K562 (cell line): ENCODE results near the gene NASP. TPM values are rescaled to one million over a fixed set of nuclear protein-coding genes. Genes with fewer than 3 reads are reported as not detected.

ENCODE experiments used
- MEIS2 ChIP-seq: fragments of 450-650 bp; IDR thresholded peaks from 2 replicates; pipeline ENCODE4 v1.6.1; 2014; ENCODE audit warnings: mild to moderate bottlenecking; ENCODE audit not compliant: partially characterized antibody
- OTX1 ChIP-seq: fragments of 450-650 bp; formaldehyde crosslinking; IDR thresholded peaks from 2 replicates; pipeline ENCODE4 v1.4.0; 2022; ENCODE audit warnings: mild to moderate bottlenecking
- PHF8 ChIP-seq: fragments of 200-600 bp; sonication (generic); IDR thresholded peaks from 2 replicates; pipeline ENCODE4 v1.6.1; 2012; ENCODE audit warnings: mixed run types, mild to moderate bottlenecking, inconsistent platforms, low read length, moderate library complexity, borderline replicate concordance
- PTRF ChIP-seq: fragments of 450-650 bp; IDR thresholded peaks from 2 replicates; pipeline ENCODE4 v1.6.1; 2016; ENCODE audit warnings: mild to moderate bottlenecking, missing genetic modification characterization, missing compliant biosample characterization
- SOX6 ChIP-seq: fragments of 450-650 bp; IDR thresholded peaks from 2 replicates; pipeline ENCODE4 v1.6.1; 2014; ENCODE audit warnings: mild to moderate bottlenecking
- ZBTB8A ChIP-seq: fragments of 450-650 bp; IDR thresholded peaks from 2 replicates; pipeline ENCODE4 v1.6.1; 2018; ENCODE audit warnings: mild to moderate bottlenecking, moderate library complexity; ENCODE audit not compliant: partially characterized antibody
- polyA plus RNA-seq, 8 experiments: library from polyadenylated mRNA; depleted of rRNA in 4 of 8; stranded (reverse) in 5 of 8; unstranded in 3 of 8; fragments of >200 nt; fragmentation: Nextera tagmentation in 2 of 8; fragmentation: Illumina TruSeq in 1 of 8; extraction: Ambion mirVana in 2 of 8; extraction: Trizol in 1 of 8; gene quantifications; 2 replicates each; pipeline versions ENCODE4 v1.2.1 to v1.2.3, GENCODE V29; 2011 to 2014; ENCODE audit warnings: inconsistent platforms in 1 of 8, missing spikeins in 1 of 8
- total RNA-seq, 7 experiments: library from RNA; depleted of rRNA in 6 of 7; stranded (reverse); fragments of >200 nt in 6 of 7; fragmentation: Illumina TruSeq in 2 of 7; extraction: Trizol in 2 of 7; gene quantifications; 2 replicates each; pipeline versions ENCODE4 v1.2.1 to v1.2.3, GENCODE V29; 2011 to 2021; ENCODE audit warnings: low replicate concordance in 1 of 7
- TF ChIP-seq, protein P1 (sequence below): fragments of 450-650 bp; IDR thresholded peaks from 2 replicates; pipeline ENCODE4 v1.6.1; 2016; ENCODE audit warnings: low read depth
- TF ChIP-seq, protein P2 (sequence below): sonication (generic); formaldehyde crosslinking; IDR thresholded peaks from 2 replicates; pipeline ENCODE4 v1.4.0; 2020; ENCODE audit warnings: mild to moderate bottlenecking, missing genetic modification reagents
- TF ChIP-seq, protein P3 (sequence below): sonication (generic); formaldehyde crosslinking; IDR thresholded peaks from 2 replicates; pipeline ENCODE4 v1.8.0; 2022; ENCODE audit warnings: mild to moderate bottlenecking, missing genetic modification reagents
- TF ChIP-seq, protein P4 (sequence below), 3 experiments: IDR thresholded peaks in 2 of 3; conservative IDR thresholded peaks in 1 of 3; 2 replicates each; pipeline ENCODE4 v1.5.1; 2011 to 2012; ENCODE audit warnings: low read length in 3 of 3, mild to moderate bottlenecking in 3 of 3, control low read depth in 2 of 3, improper control_type of control experiment in 1 of 3, inconsistent platforms in 1 of 3, low read depth in 1 of 3, mixed read lengths in 1 of 3, moderate library complexity in 1 of 3; ENCODE audit not compliant: insufficient read depth in 2 of 3
- TF ChIP-seq, protein P5 (sequence below), 2 experiments: fragments of 200-800 bp in 1 of 2; sonication (Bioruptor generic) in 1 of 2; sonication (generic) in 1 of 2; formaldehyde crosslinking in 1 of 2; IDR thresholded peaks in 1 of 2; conservative IDR thresholded peaks in 1 of 2; 2 replicates each; pipeline versions ENCODE4 v1.5.0 to v1.6.1; 2016 to 2020; ENCODE audit warnings: missing compliant biosample characterization in 1 of 2, missing genetic modification characterization in 1 of 2, missing genetic modification reagents in 1 of 2

NASP gene
- total and polyA plus RNA-seq, 9 of the 15 experiments (the other 6 are each of a cell fraction or from before 2014, with no cell fraction given), result 199 to 578 (median 419) TPM

DNA sequence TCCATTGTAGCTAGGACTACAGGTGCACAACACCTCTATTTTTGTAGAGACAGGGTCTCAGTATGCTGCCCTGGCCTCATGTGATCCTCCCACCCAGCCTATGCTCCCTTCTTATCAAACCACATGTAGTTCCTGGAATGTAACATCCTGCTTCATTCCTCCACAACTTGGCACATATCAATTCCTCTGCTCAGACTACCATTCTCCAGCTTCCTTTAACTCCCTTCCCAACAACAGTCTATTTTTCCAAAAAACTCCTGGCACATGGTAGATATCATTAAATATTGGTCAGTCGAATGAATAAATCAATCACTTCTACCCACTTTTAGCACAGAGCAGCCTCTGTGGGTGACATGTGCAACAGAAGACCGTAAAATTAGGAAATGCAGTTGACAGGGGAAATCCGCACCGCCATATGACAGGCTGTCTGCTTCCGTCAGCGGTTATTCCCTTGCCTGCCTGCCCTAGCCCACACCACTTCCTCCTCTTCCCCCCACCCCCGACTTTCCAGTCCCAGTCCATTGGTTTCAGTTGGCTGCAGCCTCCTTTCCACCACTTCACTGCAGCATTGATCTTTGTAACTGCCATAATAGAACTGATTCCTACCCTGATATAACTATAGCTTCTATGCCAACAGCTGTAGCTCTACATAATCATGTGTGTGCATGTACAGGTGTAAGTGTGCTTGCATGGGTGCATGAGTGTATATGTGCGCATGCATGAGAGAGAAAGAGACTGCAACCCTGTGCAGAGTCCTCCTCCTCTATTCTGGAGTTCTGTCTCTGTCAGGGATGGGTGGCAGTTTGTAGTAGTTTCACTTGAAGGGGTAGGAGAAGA is 40.0 kb upstream of the NASP start (continued):
- TF ChIP-seq, protein P1, sequence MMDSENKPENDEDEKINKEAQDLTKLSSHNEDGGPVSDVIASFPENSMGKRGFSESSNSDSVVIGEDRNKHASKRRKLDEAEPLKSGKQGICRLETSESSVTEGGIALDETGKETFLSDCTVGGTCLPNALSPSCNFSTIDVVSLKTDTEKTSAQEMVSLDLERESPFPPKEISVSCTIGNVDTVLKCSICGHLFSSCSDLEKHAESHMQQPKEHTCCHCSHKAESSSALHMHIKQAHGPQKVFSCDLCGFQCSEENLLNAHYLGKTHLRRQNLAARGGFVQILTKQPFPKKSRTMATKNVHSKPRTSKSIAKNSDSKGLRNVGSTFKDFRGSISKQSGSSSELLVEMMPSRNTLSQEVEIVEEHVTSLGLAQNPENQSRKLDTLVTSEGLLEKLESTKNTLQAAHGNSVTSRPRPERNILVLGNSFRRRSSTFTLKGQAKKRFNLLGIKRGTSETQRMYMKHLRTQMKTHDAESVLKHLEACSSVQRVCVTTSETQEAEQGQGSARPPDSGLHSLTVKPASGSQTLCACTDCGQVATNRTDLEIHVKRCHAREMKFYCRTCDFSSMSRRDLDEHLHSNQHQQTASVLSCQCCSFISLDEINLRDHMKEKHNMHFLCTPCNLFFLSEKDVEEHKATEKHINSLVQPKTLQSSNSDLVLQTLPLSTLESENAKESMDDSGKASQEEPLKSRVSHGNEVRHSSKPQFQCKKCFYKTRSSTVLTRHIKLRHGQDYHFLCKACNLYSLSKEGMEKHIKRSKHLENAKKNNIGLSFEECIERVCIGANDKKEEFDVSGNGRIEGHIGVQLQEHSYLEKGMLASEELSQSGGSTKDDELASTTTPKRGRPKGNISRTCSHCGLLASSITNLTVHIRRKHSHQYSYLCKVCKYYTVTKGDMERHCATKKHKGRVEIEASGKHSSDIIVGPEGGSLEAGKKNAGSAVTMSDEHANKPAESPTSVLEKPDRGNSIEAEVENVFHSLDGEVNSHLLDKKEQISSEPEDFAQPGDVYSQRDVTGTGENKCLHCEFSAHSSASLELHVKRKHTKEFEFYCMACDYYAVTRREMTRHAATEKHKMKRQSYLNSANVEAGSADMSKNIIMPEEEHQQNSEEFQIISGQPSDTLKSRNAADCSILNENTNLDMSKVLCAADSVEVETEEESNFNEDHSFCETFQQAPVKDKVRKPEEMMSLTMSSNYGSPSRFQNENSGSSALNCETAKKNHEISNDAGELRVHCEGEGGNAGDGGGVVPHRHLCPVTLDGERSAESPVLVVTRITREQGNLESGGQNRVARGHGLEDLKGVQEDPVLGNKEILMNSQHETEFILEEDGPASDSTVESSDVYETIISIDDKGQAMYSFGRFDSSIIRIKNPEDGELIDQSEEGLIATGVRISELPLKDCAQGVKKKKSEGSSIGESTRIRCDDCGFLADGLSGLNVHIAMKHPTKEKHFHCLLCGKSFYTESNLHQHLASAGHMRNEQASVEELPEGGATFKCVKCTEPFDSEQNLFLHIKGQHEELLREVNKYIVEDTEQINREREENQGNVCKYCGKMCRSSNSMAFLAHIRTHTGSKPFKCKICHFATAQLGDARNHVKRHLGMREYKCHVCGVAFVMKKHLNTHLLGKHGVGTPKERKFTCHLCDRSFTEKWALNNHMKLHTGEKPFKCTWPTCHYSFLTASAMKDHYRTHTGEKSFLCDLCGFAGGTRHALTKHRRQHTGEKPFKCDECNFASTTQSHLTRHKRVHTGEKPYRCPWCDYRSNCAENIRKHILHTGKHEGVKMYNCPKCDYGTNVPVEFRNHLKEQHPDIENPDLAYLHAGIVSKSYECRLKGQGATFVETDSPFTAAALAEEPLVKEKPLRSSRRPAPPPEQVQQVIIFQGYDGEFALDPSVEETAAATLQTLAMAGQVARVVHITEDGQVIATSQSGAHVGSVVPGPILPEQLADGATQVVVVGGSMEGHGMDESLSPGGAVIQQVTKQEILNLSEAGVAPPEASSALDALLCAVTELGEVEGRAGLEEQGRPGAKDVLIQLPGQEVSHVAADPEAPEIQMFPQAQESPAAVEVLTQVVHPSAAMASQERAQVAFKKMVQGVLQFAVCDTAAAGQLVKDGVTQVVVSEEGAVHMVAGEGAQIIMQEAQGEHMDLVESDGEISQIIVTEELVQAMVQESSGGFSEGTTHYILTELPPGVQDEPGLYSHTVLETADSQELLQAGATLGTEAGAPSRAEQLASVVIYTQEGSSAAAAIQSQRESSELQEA, result no peak
- TF ChIP-seq, protein P2, sequence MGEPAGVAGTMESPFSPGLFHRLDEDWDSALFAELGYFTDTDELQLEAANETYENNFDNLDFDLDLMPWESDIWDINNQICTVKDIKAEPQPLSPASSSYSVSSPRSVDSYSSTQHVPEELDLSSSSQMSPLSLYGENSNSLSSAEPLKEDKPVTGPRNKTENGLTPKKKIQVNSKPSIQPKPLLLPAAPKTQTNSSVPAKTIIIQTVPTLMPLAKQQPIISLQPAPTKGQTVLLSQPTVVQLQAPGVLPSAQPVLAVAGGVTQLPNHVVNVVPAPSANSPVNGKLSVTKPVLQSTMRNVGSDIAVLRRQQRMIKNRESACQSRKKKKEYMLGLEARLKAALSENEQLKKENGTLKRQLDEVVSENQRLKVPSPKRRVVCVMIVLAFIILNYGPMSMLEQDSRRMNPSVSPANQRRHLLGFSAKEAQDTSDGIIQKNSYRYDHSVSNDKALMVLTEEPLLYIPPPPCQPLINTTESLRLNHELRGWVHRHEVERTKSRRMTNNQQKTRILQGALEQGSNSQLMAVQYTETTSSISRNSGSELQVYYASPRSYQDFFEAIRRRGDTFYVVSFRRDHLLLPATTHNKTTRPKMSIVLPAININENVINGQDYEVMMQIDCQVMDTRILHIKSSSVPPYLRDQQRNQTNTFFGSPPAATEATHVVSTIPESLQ (CRISPR knock-in tag), result no peak
- peak; percentile 62 for TF ChIP-seq MEIS2
- 0 out of 2 replicates have a peak, but pooled peaks have one; percentile 36 for TF ChIP-seq OTX1 (CRISPR knock-in tag)
- TF ChIP-seq SOX6, result no peak
- TF ChIP-seq, protein P3, sequence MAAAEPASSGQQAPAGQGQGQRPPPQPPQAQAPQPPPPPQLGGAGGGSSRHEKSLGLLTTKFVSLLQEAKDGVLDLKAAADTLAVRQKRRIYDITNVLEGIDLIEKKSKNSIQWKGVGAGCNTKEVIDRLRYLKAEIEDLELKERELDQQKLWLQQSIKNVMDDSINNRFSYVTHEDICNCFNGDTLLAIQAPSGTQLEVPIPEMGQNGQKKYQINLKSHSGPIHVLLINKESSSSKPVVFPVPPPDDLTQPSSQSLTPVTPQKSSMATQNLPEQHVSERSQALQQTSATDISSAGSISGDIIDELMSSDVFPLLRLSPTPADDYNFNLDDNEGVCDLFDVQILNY (CRISPR knock-in tag), result no peak
- TF ChIP-seq PHF8, result no peak
- no peak for TF ChIP-seq PTRF (tag)
- TF ChIP-seq, protein P4, sequence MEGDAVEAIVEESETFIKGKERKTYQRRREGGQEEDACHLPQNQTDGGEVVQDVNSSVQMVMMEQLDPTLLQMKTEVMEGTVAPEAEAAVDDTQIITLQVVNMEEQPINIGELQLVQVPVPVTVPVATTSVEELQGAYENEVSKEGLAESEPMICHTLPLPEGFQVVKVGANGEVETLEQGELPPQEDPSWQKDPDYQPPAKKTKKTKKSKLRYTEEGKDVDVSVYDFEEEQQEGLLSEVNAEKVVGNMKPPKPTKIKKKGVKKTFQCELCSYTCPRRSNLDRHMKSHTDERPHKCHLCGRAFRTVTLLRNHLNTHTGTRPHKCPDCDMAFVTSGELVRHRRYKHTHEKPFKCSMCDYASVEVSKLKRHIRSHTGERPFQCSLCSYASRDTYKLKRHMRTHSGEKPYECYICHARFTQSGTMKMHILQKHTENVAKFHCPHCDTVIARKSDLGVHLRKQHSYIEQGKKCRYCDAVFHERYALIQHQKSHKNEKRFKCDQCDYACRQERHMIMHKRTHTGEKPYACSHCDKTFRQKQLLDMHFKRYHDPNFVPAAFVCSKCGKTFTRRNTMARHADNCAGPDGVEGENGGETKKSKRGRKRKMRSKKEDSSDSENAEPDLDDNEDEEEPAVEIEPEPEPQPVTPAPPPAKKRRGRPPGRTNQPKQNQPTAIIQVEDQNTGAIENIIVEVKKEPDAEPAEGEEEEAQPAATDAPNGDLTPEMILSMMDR (IDR thresholded peaks at IDR 0.05 in 2 of 3, conservative IDR thresholded peaks at IDR 0.05 in 1 of 3; ENCODE audit: insufficient read depth in 2 of 3, low read depth in 1 of 3, low read length in 3 of 3), result no peak
- TF ChIP-seq ZBTB8A, result no peak
- TF ChIP-seq, protein P5, sequence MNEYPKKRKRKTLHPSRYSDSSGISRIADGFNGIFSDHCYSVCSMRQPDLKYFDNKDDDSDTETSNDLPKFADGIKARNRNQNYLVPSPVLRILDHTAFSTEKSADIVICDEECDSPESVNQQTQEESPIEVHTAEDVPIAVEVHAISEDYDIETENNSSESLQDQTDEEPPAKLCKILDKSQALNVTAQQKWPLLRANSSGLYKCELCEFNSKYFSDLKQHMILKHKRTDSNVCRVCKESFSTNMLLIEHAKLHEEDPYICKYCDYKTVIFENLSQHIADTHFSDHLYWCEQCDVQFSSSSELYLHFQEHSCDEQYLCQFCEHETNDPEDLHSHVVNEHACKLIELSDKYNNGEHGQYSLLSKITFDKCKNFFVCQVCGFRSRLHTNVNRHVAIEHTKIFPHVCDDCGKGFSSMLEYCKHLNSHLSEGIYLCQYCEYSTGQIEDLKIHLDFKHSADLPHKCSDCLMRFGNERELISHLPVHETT (CRISPR knock-in tag; conservative IDR thresholded peaks at IDR 0.05 in 1 of 2, IDR thresholded peaks at IDR 0.05 in 1 of 2), result peak in 1 of 2 experiments; percentile 12; a peak in 1 of 4 replicates
